HG02852 (cell line): ENCODE data around the gene C1GALT1C1L.
"Not testable (repeated sequence)": the region's sequence is repeated elsewhere in the genome, so short reads cannot be mapped to it uniquely, and the experiment has no call there.

Experiments used
- ATAC-seq: cut with Tn5 transposase; IDR thresholded peaks from one replicate; pipeline ENCODE4 v1.9.1; 2021; ENCODE audit warnings: mild to moderate bottlenecking, moderate library complexity; ENCODE audit not compliant: unreplicated experiment

C1GALT1C1L gene

GRCh38 chr2:43657241-43657640 lies 19.0 kb downstream of the C1GALT1C1L start:
- no peak for ATAC-seq

- no peak for ATAC-seq
Measured at GRCh38 chr2:43653506-43653905, 22.7 kb downstream of the C1GALT1C1L start.

- no peak for ATAC-seq
Measured at GRCh38 chr2:43648994-43649701, 27.1 kb downstream of the C1GALT1C1L start.

- ATAC-seq = no peak
Measured at GRCh38 chr2:43643680-43644079, 32.5 kb downstream of the C1GALT1C1L start.

- no peak for ATAC-seq
Measured at GRCh38 chr2:43642363-43642762, 33.9 kb downstream of the C1GALT1C1L start.

- ATAC-seq = peak; percentile 99
Measured at GRCh38 chr2:43637030-43637803, 39.0 kb downstream of the C1GALT1C1L start, which contains the start of gene PLEKHH2. Gene PLEKHH2, plus strand, starts transcription at chr2:43637260. Its CDS starts 7,414 bp downstream, at chr2:43644674.

GRCh38 chr2:43636621-43637020 lies 39.6 kb downstream of the C1GALT1C1L start:
- ATAC-seq = no peak

- ATAC-seq = not testable (repeated sequence)
Measured at GRCh38 chr2:43636153-43636552, 40.1 kb downstream of the C1GALT1C1L start.

- ATAC-seq = no peak
Measured at GRCh38 chr2:43634604-43635306, 41.5 kb downstream of the C1GALT1C1L start.

GRCh38 chr2:43631618-43632317 lies 44.5 kb downstream of the C1GALT1C1L start:
- no peak for ATAC-seq
